GM18909 (cell line): Measurements from ENCODE around the gene PTGDS.

ENCODE experiments used
- ATAC-seq: cut with Tn5 transposase; IDR thresholded peaks from one replicate; pipeline ENCODE4 v1.9.1; 2021; ENCODE audit warnings: mild to moderate bottlenecking; ENCODE audit not compliant: unreplicated experiment, poor library complexity

The PTGDS gene

GRCh38 chr9:137019891-137020683 is 42.8 kb downstream of the PTGDS start:
- no peak for ATAC-seq

- ATAC-seq: no peak
Measured at GRCh38 chr9:137020771-137021567, 43.7 kb downstream of the PTGDS start.

GRCh38 chr9:137021568-137021978 is 44.3 kb downstream of the PTGDS start:
- ATAC-seq: no peak

- ATAC-seq: no peak
Measured at GRCh38 chr9:137021979-137022661, 44.8 kb downstream of the PTGDS start.

- no peak for ATAC-seq
Measured at GRCh38 chr9:137022662-137023008, 45.3 kb downstream of the PTGDS start.

- no peak for ATAC-seq
Measured at GRCh38 chr9:137023157-137023556, 45.9 kb downstream of the PTGDS start.

GRCh38 chr9:137023583-137023991 is 46.3 kb downstream of the PTGDS start:
- no peak for ATAC-seq

GRCh38 chr9:137025517-137025966 is 48.2 kb downstream of the PTGDS start:
- ATAC-seq: no peak

- ATAC-seq: no peak
Measured at GRCh38 chr9:137026384-137026783, 49.1 kb downstream of the PTGDS start.

GRCh38 chr9:137026828-137027227 is 49.5 kb downstream of the PTGDS start:
- ATAC-seq: no peak

GRCh38 chr9:137027369-137028262 is 50.3 kb downstream of the PTGDS start, which contains the start of gene ABCA2:
Gene ABCA2, minus strand, starts transcription at chr9:137028237. Its CDS starts 97 bp downstream, at chr9:137028140.
- no peak for ATAC-seq

- peak; percentile 36 for ATAC-seq
Measured at GRCh38 chr9:137028263-137029057, 51.2 kb downstream of the PTGDS start.

GRCh38 chr9:137029058-137029936 is 52.0 kb downstream of the PTGDS start:
- ATAC-seq: peak; percentile 33

GRCh38 chr9:137030006-137030405 is 52.7 kb downstream of the PTGDS start:
- no peak for ATAC-seq

- ATAC-seq: no peak
Measured at GRCh38 chr9:137030538-137031527, 53.5 kb downstream of the PTGDS start.
